Body of pancreas (tissue), 4 donors: Measurements from ENCODE around the gene SYNE2.

Experiments used
- POLR2A ChIP-seq, 3 donors: fragments of 450-650 bp; IDR thresholded peaks; one replicate each; pipeline ENCODE4 v1.6.1; 2016; ENCODE audit warnings: antibody characterized with exemption in 3 of 3, mild to moderate bottlenecking in 2 of 3
- TF ChIP-seq, protein P1 (sequence below), 7 experiments: fragments of 450-650 bp in 4 of 7; fragments of 200-600 bp in 3 of 7; sonication (generic) in 3 of 7; IDR thresholded peaks; one replicate each; pipeline ENCODE4 v1.5.1; 2016 to 2019; ENCODE audit warnings: antibody characterized with exemption in 7 of 7

DNA sequence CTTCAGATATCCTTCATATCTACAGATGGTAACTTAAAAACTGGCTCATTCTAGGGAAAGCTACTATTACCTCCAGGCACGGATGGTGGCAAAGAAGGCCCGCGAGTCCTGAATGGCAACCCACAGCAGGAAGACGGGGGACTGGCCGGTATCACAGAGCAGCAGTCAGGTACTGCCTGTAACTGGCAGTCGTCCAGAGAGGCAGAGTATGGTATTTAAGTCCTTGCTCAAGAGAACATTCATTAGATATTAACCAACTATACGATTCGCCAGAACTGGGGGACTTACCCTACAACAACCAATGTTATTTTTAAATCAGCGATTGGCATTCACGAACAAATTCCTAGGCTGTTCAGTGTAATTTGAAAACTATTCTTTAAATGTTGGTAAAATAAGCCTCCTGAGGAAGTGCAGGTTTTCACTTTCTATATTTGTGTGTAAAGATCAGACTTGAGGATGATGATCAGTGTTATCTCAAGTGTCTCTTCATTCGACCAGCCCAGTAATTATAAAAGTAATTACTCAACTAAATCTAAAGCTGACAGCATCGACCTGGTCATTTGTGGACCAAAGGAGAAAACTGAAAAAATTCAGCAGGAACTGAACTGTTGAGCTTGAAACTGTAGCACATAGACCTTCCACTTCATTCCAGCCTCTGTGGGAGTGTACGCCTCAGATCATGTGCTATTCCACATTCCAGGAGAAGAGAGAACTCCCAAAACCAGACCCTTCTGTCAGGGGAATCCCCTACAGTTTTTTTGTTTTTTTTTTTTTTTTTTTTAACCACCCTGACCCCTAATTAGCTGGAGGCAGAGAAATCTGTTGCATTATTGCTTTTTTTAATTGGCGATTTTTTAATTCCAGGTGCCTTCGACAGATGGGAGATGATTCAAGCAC lies 365.8 kb downstream of the SYNE2 start:
- TF ChIP-seq, protein P1, sequence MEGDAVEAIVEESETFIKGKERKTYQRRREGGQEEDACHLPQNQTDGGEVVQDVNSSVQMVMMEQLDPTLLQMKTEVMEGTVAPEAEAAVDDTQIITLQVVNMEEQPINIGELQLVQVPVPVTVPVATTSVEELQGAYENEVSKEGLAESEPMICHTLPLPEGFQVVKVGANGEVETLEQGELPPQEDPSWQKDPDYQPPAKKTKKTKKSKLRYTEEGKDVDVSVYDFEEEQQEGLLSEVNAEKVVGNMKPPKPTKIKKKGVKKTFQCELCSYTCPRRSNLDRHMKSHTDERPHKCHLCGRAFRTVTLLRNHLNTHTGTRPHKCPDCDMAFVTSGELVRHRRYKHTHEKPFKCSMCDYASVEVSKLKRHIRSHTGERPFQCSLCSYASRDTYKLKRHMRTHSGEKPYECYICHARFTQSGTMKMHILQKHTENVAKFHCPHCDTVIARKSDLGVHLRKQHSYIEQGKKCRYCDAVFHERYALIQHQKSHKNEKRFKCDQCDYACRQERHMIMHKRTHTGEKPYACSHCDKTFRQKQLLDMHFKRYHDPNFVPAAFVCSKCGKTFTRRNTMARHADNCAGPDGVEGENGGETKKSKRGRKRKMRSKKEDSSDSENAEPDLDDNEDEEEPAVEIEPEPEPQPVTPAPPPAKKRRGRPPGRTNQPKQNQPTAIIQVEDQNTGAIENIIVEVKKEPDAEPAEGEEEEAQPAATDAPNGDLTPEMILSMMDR (IDR thresholded peaks at IDR 0.05) = no peak
- TF ChIP-seq POLR2A (IDR thresholded peaks at IDR 0.05) = no peak
